ENCODE measurements around the gene RPS21.
A peak's percentile ranks its signal among the peaks of the same experiment; 100 is the strongest.

- TF ChIP-seq POLR2A (IDR thresholded peaks at IDR 0.05): peak in 1 of 2 donors; percentile 34
- no peak for TF ChIP-seq CTCF (IDR thresholded peaks at IDR 0.05)
- TF ChIP-seq EP300 (IDR thresholded peaks at IDR 0.05): no peak
- TF ChIP-seq POLR2AphosphoS5 (IDR thresholded peaks at IDR 0.05): peak; percentile 34 to 68 (median 50)
These were observed 18.4 kb upstream of the RPS21 start for GRCh38 chr20:62368392-62368975.

Data from sigmoid colon (tissue), 4 donors.